Activated CD4-positive, alpha-beta T cell treated with anti-CD3 and anti-CD28 coated beads for 4 hours (primary cell): ENCODE data around the gene INPP4A.

Experiments used
- DNase-seq, 2 donors: peaks; one replicate each; pipeline ENCODE4 v3.0.0-alpha.2; 2020

INPP4A gene

GRCh38 chr2:98519156-98519555, 74.5 kb downstream of the INPP4A start:
- no peak for DNase-seq

- DNase-seq = no peak
Measured at GRCh38 chr2:98519851-98520250, 75.2 kb downstream of the INPP4A start.

- no peak for DNase-seq
Measured at GRCh38 chr2:98520806-98521205, 76.1 kb downstream of the INPP4A start.

- no peak for DNase-seq
Measured at GRCh38 chr2:98521266-98521665, 76.6 kb downstream of the INPP4A start.

- DNase-seq = no peak
Measured at GRCh38 chr2:98522854-98523253, 78.2 kb downstream of the INPP4A start.

- no peak for DNase-seq
Measured at GRCh38 chr2:98524168-98524567, 79.5 kb downstream of the INPP4A start.

GRCh38 chr2:98528349-98528748, 83.7 kb downstream of the INPP4A start:
- DNase-seq = no peak

- no peak for DNase-seq
Measured at GRCh38 chr2:98530114-98530513, 85.5 kb downstream of the INPP4A start.

GRCh38 chr2:98532756-98533155, 88.1 kb downstream of the INPP4A start:
- DNase-seq = no peak

- DNase-seq = no peak
Measured at GRCh38 chr2:98533547-98533946, 88.9 kb downstream of the INPP4A start.

GRCh38 chr2:98534761-98535160, 90.1 kb downstream of the INPP4A start:
- DNase-seq = no peak

GRCh38 chr2:98535971-98536677, 91.5 kb downstream of the INPP4A start:
- DNase-seq = no peak

- no peak for DNase-seq
Measured at GRCh38 chr2:98537390-98538126, 92.9 kb downstream of the INPP4A start.

GRCh38 chr2:98538280-98539041, 93.8 kb downstream of the INPP4A start:
- no peak for DNase-seq

GRCh38 chr2:98539056-98539735, 94.5 kb downstream of the INPP4A start:
- DNase-seq = no peak

GRCh38 chr2:98540536-98540935, 95.9 kb downstream of the INPP4A start:
- DNase-seq = no peak

- DNase-seq = no peak
Measured at GRCh38 chr2:98541489-98541888, 96.8 kb downstream of the INPP4A start.

- no peak for DNase-seq
Measured at GRCh38 chr2:98541906-98542305, 97.2 kb downstream of the INPP4A start.

- DNase-seq = no peak
Measured at GRCh38 chr2:98543214-98543613, 98.6 kb downstream of the INPP4A start.

GRCh38 chr2:98543842-98544241, 99.2 kb downstream of the INPP4A start:
- DNase-seq = no peak

- no peak for DNase-seq
Measured at GRCh38 chr2:98545591-98545990, 100.9 kb downstream of the INPP4A start.

GRCh38 chr2:98546186-98546585, 101.5 kb downstream of the INPP4A start:
- no peak for DNase-seq

- DNase-seq = no peak
Measured at GRCh38 chr2:98547092-98547790, 102.6 kb downstream of the INPP4A start.
